Mucosa of stomach (tissue), 1 donor: ENCODE results near the gene ECT2.
"Not testable (repeated sequence)": the region's sequence is repeated elsewhere in the genome, so short reads cannot be mapped to it uniquely, and the experiment has no call there.

Source experiments
- H3K27me3 ChIP-seq: one replicate; pipeline ENCODE4 v1.7.0; 2013; ENCODE audit warnings: mild to moderate bottlenecking, low read length; ENCODE audit not compliant: control insufficient read depth, insufficient read depth
- H3K36me3 ChIP-seq: one replicate; pipeline ENCODE4 v1.7.0; 2013; ENCODE audit warnings: low read length; ENCODE audit not compliant: control insufficient read depth, insufficient read depth
- H3K4me1 ChIP-seq: one replicate; pipeline ENCODE4 v1.7.0; 2013; ENCODE audit warnings: mild to moderate bottlenecking, low read length; ENCODE audit not compliant: control insufficient read depth, insufficient read depth
- H3K4me3 ChIP-seq: one replicate; pipeline ENCODE4 v1.7.0; 2013; ENCODE audit warnings: low read length
- H3K9ac ChIP-seq: one replicate; pipeline ENCODE4 v1.7.0; 2013; ENCODE audit warnings: mild to moderate bottlenecking, low read length, moderate library complexity
- H3K9me3 ChIP-seq: one replicate; pipeline ENCODE4 v1.7.0; 2013; ENCODE audit warnings: mild to moderate bottlenecking, low read length, moderate library complexity; ENCODE audit not compliant: control insufficient read depth
- donor health status: Pancreatic carcinoma.

ECT2 gene

GRCh38 chr3:172816281-172816680 lies 65.8 kb downstream of the ECT2 start:
- H3K9ac ChIP-seq, result no peak overlapping the region
- H3K27me3 ChIP-seq, result no peaks in the 10 kb centered on the region
- H3K36me3 ChIP-seq, result no peaks in the 10 kb centered on the region
- no peak overlapping the region for H3K4me3 ChIP-seq
- H3K9me3 ChIP-seq, result no peaks in the 10 kb centered on the region
- no peaks in the 10 kb centered on the region for H3K4me1 ChIP-seq

DNA sequence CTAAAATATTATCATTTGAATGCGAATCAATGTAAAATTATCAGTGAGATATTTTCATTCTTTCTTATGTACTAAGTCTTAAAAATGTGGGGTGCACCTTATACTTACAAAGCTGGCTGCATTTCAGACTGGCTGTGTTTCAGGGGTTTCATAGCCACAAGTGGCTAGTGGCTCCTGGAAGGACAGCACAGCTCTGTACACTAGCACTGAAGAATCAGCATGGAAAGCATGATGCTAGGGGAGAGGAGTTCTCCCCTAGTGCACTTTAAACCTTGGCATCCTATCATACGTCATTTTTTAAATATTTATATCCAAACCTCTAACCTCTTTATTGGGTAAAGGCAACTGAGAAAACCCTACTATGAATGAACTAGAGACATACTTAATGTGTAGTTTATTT lies 66.4 kb downstream of the ECT2 start:
- no peaks in the 10 kb centered on the region for H3K4me1 ChIP-seq
- H3K36me3 ChIP-seq, result no peaks in the 10 kb centered on the region
- H3K4me3 ChIP-seq, result no peak overlapping the region
- no peaks in the 10 kb centered on the region for H3K27me3 ChIP-seq
- no peak overlapping the region for H3K9ac ChIP-seq
- no peaks in the 10 kb centered on the region for H3K9me3 ChIP-seq

GRCh38 chr3:172820492-172820891 lies 70.0 kb downstream of the ECT2 start:
- H3K9me3 ChIP-seq, result no peaks in the 10 kb centered on the region
- no peaks in the 10 kb centered on the region for H3K4me1 ChIP-seq
- H3K9ac ChIP-seq, result no peak overlapping the region
- H3K36me3 ChIP-seq, result no peaks in the 10 kb centered on the region
- no peaks in the 10 kb centered on the region for H3K27me3 ChIP-seq
- H3K4me3 ChIP-seq, result no peak overlapping the region

- Histone ChIP-seq H3K36me3 (no peaks in the 10 kb centered on the region), H3K4me3 (no peak overlapping the region), H3K9ac (no peak overlapping the region), H3K4me1 (no peaks in the 10 kb centered on the region), H3K27me3 (no peaks in the 10 kb centered on the region), H3K9me3 (no peaks in the 10 kb centered on the region)
Observed at GRCh38 chr3:172824229-172824628, 73.7 kb downstream of the ECT2 start.

DNA sequence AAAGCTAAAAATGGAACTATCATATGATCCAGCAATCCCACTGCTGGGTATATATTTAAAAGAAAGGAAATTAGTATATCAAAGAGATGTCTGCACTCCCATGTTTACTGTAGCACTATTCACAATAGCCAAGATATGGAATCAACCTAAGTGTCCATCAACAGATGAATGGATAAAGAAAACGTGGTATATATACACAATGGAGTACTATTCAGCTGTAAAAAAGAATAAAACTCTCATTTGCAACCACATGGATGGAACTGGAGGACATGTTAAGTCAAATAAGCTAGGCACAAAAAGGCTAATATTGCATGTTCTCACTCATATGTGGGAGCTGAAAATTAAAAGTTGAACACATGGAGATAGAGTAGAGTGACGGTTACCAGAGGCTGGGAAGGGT lies 76.7 kb downstream of the ECT2 start:
- not testable (repeated sequence) for H3K36me3 ChIP-seq, H3K9ac ChIP-seq, H3K9me3 ChIP-seq, H3K4me1 ChIP-seq, H3K27me3 ChIP-seq, H3K4me3 ChIP-seq

DNA sequence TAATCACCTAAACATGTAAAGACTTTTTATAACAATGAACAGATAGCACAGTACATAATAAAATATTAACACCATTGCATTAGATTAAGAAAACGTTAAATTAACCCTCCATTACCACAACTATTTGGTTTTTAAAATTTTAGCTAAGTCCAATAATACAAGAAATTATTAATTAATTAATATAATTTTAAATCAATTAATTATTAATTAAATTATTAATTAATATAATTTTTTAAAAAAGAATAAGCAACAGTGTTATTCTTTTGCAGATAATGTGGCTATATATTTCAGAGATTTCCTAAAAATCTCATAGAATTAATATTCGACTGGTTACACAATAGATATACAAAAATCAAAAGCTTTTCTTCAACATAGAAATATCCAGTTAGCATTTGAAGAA lies 82.5 kb downstream of the ECT2 start:
- Histone ChIP-seq H3K4me1 (no peaks in the 10 kb centered on the region), H3K36me3 (no peaks in the 10 kb centered on the region), H3K9ac (no peak overlapping the region), H3K4me3 (no peak overlapping the region), H3K27me3 (no peaks in the 10 kb centered on the region), H3K9me3 (no peaks in the 10 kb centered on the region)

DNA sequence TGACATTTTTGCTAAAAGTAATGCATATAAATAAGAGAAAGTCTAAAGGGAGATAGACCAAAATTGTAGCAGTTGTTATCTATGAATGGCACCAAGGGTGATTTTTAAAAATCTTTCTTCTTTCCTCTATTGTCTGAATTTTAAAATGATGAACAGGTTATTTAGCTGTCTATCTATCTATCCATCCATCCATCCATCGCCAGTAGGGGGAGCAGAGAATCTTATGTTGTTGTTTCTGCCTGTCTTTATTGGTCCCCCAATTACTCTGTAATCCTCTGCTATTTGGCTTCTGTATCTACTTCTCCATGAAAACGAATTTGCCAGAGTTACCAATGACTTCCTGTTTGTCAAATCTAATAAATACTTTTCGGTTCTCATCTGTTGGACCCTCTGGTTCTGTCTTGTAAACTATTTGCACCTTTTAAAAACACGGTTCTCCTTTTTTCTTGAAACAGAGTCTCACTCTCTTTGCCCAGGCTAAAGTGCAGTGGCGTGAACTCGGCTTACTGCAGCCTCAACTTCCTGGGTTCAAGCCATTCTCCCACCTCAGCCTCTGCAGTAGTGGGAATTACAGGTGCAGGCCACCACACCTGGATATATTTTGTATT lies 86.0 kb downstream of the ECT2 start:
- Histone ChIP-seq H3K4me3 (no peak overlapping the region), H3K4me1 (peaks cover 4% of the 10 kb centered on the region), H3K27me3 (no peaks in the 10 kb centered on the region), H3K9me3 (no peaks in the 10 kb centered on the region), H3K9ac (no peak overlapping the region), H3K36me3 (no peaks in the 10 kb centered on the region)

DNA sequence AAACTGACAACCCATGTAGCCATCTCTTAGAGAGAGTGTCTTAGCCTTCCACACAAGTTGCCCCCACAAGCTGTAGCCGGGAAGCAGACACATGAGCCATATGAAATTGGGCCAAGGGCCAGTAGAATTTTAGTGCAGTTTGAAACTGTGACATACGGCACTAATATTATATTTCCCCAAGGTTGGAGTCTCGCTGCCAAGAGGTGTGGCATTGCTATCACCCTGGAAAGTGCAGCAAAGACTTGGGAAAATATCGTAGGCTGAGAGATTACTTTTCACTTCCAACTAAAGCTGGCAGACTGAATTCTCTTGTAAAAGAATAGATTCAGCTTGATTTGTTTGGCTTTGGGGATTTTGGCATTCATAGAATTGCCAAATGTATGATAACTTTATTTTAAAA lies 89.2 kb downstream of the ECT2 start:
- H3K9me3 ChIP-seq, result no peaks in the 10 kb centered on the region
- no peak overlapping the region for H3K9ac ChIP-seq
- H3K27me3 ChIP-seq, result no peaks in the 10 kb centered on the region
- H3K36me3 ChIP-seq, result no peaks in the 10 kb centered on the region
- H3K4me1 ChIP-seq, result peaks cover 4% of the 10 kb centered on the region
- no peak overlapping the region for H3K4me3 ChIP-seq

DNA sequence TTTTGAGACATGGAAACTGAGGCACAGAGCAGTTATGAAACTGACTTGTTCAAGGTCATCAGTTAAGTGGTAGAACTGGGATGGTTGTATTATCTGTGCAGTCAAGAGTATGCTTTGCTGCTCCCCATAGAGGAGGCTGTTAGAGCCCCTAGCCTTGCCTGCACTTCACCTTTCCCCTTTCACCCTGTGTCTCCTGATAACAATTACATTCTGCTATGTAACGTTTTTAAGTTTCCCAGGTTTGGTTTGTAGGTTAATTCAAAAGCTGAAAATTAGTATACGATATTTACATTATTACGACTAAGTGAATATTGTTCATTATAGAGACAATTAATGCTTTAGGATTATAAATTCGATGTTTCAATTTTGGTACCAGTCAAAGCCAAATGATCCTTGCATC lies 89.9 kb downstream of the ECT2 start:
- no peaks in the 10 kb centered on the region for H3K36me3 ChIP-seq
- H3K9me3 ChIP-seq, result no peaks in the 10 kb centered on the region
- H3K4me1 ChIP-seq, result peaks cover 4% of the 10 kb centered on the region
- no peak overlapping the region for H3K4me3 ChIP-seq
- no peak overlapping the region for H3K9ac ChIP-seq
- no peaks in the 10 kb centered on the region for H3K27me3 ChIP-seq

DNA sequence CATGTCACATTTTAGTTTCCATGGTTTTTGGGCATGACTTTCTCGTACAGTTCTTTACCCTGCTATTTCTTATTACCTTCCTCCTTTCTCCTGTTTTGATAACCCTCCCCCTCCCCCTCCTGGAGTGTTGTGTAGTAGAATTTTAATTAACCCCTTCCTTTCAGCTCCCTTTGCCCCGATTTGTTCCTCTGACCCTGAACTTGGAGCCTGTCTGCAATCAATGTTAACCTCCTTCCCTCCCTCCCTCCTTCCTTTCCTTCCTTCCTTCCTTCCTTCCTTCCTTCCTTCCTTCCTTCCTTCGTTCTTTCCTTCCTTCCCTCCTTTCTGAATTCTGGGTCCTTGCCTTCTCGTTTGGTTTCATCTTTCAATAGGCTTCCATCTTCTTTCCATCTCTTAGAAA lies 90.4 kb downstream of the ECT2 start:
- Histone ChIP-seq H3K4me3 (no peak overlapping the region), H3K4me1 (peaks cover 4% of the 10 kb centered on the region), H3K9ac (no peak overlapping the region), H3K36me3 (no peaks in the 10 kb centered on the region), H3K9me3 (no peaks in the 10 kb centered on the region), H3K27me3 (no peaks in the 10 kb centered on the region)

DNA sequence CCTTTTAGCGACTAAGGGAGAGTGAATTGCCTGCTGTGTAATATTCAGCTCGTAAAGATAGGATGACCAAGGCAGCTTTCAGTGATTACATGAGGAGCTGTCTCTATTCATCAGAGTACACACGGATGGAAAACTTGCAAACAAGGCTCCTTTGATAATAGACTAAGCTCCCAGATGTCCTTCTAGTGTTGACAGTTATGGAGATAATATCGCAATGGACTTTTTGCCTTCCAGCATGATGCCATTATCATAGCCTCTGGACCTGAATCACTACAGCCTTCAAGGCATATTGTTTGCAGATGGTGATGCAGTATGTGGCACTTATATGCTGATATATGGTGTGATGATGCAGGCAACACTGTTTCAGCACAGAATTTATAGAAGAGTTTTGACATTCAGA lies 93.9 kb downstream of the ECT2 start:
- Histone ChIP-seq H3K4me3 (no peak overlapping the region), H3K36me3 (no peaks in the 10 kb centered on the region), H3K9ac (no peak overlapping the region)

DNA sequence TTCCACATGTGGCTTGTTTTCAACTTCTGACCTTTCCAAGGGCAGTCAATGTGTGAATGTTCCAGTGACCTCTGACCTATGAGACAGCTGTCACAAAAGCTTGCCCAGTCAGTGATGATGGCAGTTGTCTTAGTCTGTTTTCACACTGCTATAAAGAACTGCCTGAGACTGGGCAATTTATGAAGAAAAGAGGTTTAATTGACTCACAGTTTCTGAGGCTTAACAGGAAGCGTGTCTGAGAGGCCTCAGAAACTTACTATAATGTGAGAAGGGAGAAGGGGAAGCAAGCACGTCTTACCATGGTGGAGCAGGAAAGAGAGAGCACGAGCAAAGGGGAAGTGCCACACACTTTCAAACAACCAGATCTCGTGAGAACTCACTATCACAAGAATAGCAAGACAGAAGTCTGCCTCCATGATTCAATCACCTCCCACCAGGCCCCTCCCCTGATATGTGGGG lies 95.6 kb downstream of the ECT2 start:
- Histone ChIP-seq H3K4me1 (peaks cover 7% of the 10 kb centered on the region), H3K9me3 (no peaks in the 10 kb centered on the region), H3K36me3 (no peaks in the 10 kb centered on the region), H3K27me3 (no peaks in the 10 kb centered on the region), H3K9ac (no peak overlapping the region), H3K4me3 (no peak overlapping the region)

More for the DNA sequence above, 93.9 kb downstream of the ECT2 start:
- Histone ChIP-seq H3K27me3 (no peaks in the 10 kb centered on the region), H3K9me3 (no peaks in the 10 kb centered on the region), H3K4me1 (peaks cover 7% of the 10 kb centered on the region)

GRCh38 chr3:172846706-172847105 lies 96.2 kb downstream of the ECT2 start:
- Histone ChIP-seq H3K4me3 (no peak overlapping the region), H3K9ac (no peak overlapping the region), H3K36me3 (no peaks in the 10 kb centered on the region), H3K4me1 (peaks cover 7% of the 10 kb centered on the region), H3K9me3 (no peaks in the 10 kb centered on the region), H3K27me3 (no peaks in the 10 kb centered on the region)
